ENCODE results near the gene MRPL36. TPM values are rescaled to one million over a fixed set of nuclear protein-coding genes. Genes with fewer than 3 reads are reported as not detected.

The MRPL36 gene
- total and polyA plus RNA-seq, 2 of the 4 experiments (the other 2 are of a cell fraction) = 85.9 to 103 TPM

GRCh38 chr5:1835431-1835830 is 35.8 kb upstream of the MRPL36 start:
- no peak overlapping the region for H2AK5ac ChIP-seq (ENCODE audit: low read depth, low read length)
- no peak overlapping the region for H3K23ac ChIP-seq (ENCODE audit: low read depth, low read length)

More at GRCh38 chr5:1835431-1835830, 35.8 kb upstream of the MRPL36 start:
- Histone ChIP-seq H3K4me1 (ENCODE audit: control insufficient read depth, insufficient read depth, low read length) (no peaks in the 10 kb centered on the region; the same call in 1 of the 2 replicates), H2BK5ac (ENCODE audit: low read depth, low read length, poor library complexity, severe bottlenecking) (no peak overlapping the region), H4K20me1 (ENCODE audit: insufficient read depth, low read length) (no peaks in the 10 kb centered on the region), H3K27me3 (ENCODE audit: control insufficient read depth, insufficient read depth, low read length) (peaks cover 47% of the 10 kb centered on the region), H2AK9ac (replicated peaks; ENCODE audit: low read depth, low read length, poor library complexity) (no peak overlapping the region), H3K79me1 (ENCODE audit: low read depth in 1 of 2, low read length in 2 of 2) (no peaks in the 10 kb centered on the region), H3K4me2 (ENCODE audit: low read depth, low read length) (no peak overlapping the region), H3K9me3 (ENCODE audit: control insufficient read depth, insufficient read depth, low read length) (no peaks in the 10 kb centered on the region), H3K9ac (ENCODE audit: low read depth, low read length) (no peak overlapping the region), H3K4ac (ENCODE audit: low read depth, low read length) (no peak overlapping the region), H4K8ac (ENCODE audit: low read depth in 2 of 2, low read length in 2 of 2) (no peak overlapping the region), H3K18ac (ENCODE audit: low read depth, low read length) (no peak overlapping the region), H2BK20ac (ENCODE audit: low read depth, low read length) (no peak overlapping the region), H2BK15ac (ENCODE audit: low read depth, low read length) (no peak overlapping the region), H3K56ac (ENCODE audit: extremely low read depth, insufficient read depth, low read length) (no peak overlapping the region), H4K5ac (ENCODE audit: low read depth, low read length) (no peak overlapping the region), H3K4me3 (ENCODE audit: insufficient read depth, low read depth, low read length) (no peak overlapping the region), H3K36me3 (ENCODE audit: control insufficient read depth, insufficient read depth, low read length) (no peaks in the 10 kb centered on the region), H2AFZ (replicated peaks; ENCODE audit: low read length, poor library complexity) (no peak overlapping the region), H4K91ac (ENCODE audit: insufficient read depth, low read depth, low read length) (no peak overlapping the region), H3K9me1 (ENCODE audit: insufficient read depth, low read length) (no peaks in the 10 kb centered on the region), H3K14ac (replicated peaks; ENCODE audit: low read depth, low read length) (no peak overlapping the region), H3K27ac (ENCODE audit: insufficient read depth, low read length) (no peak overlapping the region), H2BK120ac (ENCODE audit: low read depth, low read length) (no peak overlapping the region)
- CTCF ChIA-PET = no interaction called here
- dilution Hi-C loops (cut with HindIII; ENCODE audit: low sequenced_read_pairs, unreplicated experiment) (no loop called here), in situ Hi-C loops (cut with MboI; ENCODE audit: low sequenced_read_pairs) (no loop called here), intact Hi-C loops (cut with micrococcal nuclease) (no loop called here)
- BruUV-seq (replicated peaks) = no TSS peak
- POLR2A ChIA-PET (ENCODE audit: unreplicated experiment) = no interaction called here
- WGBS, 2 experiments (ENCODE audit: extremely low coverage in 2 of 2, insufficient read length in 1 of 2) = 73% methylated on average over 3 of the region's 13 CpGs; no CpG with 5 or more reads in 1 of the 2 experiments
- DNase-seq = no peak
- no peak for ATAC-seq (ENCODE audit: low read depth)
- TF ChIP-seq FOS (IDR thresholded peaks at IDR 0.05; ENCODE audit: low read depth, low read length) (no peak), NFE2L2 (IDR thresholded peaks at IDR 0.05; ENCODE audit: low read depth, low read length) (no peak), MAFK (IDR thresholded peaks at IDR 0.05; ENCODE audit: low read depth, low read length) (no peak), BHLHE40 (IDR thresholded peaks at IDR 0.05; ENCODE audit: low read depth, low read length) (no peak), MAZ (IDR thresholded peaks at IDR 0.05; ENCODE audit: borderline replicate concordance, low read depth, low read length) (no peak), CEBPB (IDR thresholded peaks at IDR 0.05; ENCODE audit: low read depth, low read length) (no peak), SMC3 (IDR thresholded peaks at IDR 0.05; ENCODE audit: low read depth, low read length) (no peak), USF2 (IDR thresholded peaks at IDR 0.05; ENCODE audit: low read depth, low read length) (no peak)

All from IMR-90 (cell line).